Memory B cell (primary cell): ENCODE results near the gene STXBP1.
"Not testable (repeated sequence)": the region's sequence is repeated elsewhere in the genome, so short reads cannot be mapped to it uniquely, and the experiment has no call there.

ENCODE experiments used
- ATAC-seq: fragments of 150-1000 bp; cut with Tn5 transposase; 2 replicates; pipeline ENCODE4 v1.10.0; 2021; ENCODE audit warnings: low read depth, mild to moderate bottlenecking, moderate library complexity
- DNase-seq, 2 donors: peaks; one replicate each; pipeline ENCODE4 v3.0.0; 2022; ENCODE audit warnings: low spot score in 2 of 2
- H3K27ac Mint-ChIP-seq: one replicate; pipeline ENCODE4 v1.8.0; 2022; ENCODE audit warnings: mild to moderate bottlenecking, moderate library complexity, mixed read lengths
- H3K27me3 Mint-ChIP-seq: one replicate; pipeline ENCODE4 v1.8.0; 2022; ENCODE audit warnings: mixed read lengths
- H3K36me3 Mint-ChIP-seq: one replicate; pipeline ENCODE4 v1.8.0; 2022; ENCODE audit warnings: mild to moderate bottlenecking, mixed read lengths
- H3K4me1 Mint-ChIP-seq: one replicate; pipeline ENCODE4 v1.8.0; 2022; ENCODE audit warnings: mixed read lengths
- H3K4me3 Mint-ChIP-seq: one replicate; pipeline ENCODE4 v1.8.0; 2022; ENCODE audit warnings: mild to moderate bottlenecking, moderate library complexity, mixed read lengths
- H3K9me3 Mint-ChIP-seq: one replicate; pipeline ENCODE4 v1.8.0; 2022; ENCODE audit warnings: mixed read lengths

The STXBP1 gene

DNA sequence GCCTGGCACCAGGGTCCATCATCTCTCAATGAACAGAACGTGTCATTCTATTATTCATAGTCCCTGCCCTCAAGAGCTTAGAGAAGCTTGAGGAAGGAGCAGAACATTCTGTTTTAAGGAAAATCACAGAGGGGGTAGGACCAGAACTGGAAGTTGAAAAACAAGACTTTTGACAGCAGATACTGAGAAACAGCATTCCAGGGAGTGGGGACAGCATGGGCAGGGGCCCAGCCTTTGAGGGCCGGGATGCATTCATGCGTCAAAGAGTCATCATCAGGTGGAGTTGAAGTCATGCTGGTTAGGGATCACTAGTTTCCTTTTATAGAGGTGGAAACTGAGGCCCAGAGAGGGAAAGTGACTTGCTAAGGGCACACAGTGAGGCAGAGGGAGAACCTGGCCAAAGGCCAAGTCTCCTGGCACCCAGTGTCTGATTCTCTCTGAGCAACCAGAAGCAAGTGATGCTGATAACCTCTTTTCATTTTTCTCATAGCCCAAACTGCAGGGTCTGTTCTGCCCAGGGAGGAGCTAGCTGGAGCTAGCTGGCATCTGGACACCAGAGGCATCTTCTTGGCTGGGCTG is 41.5 kb upstream of the STXBP1 start:
- Mint-ChIP-seq H3K27ac (peak overlapping the region; percentile 74), H3K4me3 (no peak overlapping the region)

GRCh38 chr9:127571971-127572370 is 40.1 kb upstream of the STXBP1 start:
- H3K36me3 Mint-ChIP-seq: no peaks in the 10 kb centered on the region
- H3K27me3 Mint-ChIP-seq: peaks cover 3% of the 10 kb centered on the region
- no peak overlapping the region for H3K4me3 Mint-ChIP-seq
- DNase-seq (no peak), ATAC-seq (no peak)
- H3K9me3 Mint-ChIP-seq: no peaks in the 10 kb centered on the region
- H3K27ac Mint-ChIP-seq: no peak overlapping the region
- peaks cover 17% of the 10 kb centered on the region for H3K4me1 Mint-ChIP-seq

More for the DNA sequence above, 41.5 kb upstream of the STXBP1 start:
- no peak for ATAC-seq
- Mint-ChIP-seq H3K27me3 (no peaks in the 10 kb centered on the region), H3K9me3 (no peaks in the 10 kb centered on the region), H3K36me3 (no peaks in the 10 kb centered on the region), H3K4me1 (peaks cover 14% of the 10 kb centered on the region)
- no peak for DNase-seq

GRCh38 chr9:127572961-127573721 is 38.9 kb upstream of the STXBP1 start:
- no peak for DNase-seq
- H3K9me3 Mint-ChIP-seq: no peaks in the 10 kb centered on the region
- peaks cover 14% of the 10 kb centered on the region for H3K4me1 Mint-ChIP-seq
- H3K27me3 Mint-ChIP-seq: peaks cover 6% of the 10 kb centered on the region
- no peak overlapping the region for H3K27ac Mint-ChIP-seq
- no peaks in the 10 kb centered on the region for H3K36me3 Mint-ChIP-seq
- H3K4me3 Mint-ChIP-seq: no peak overlapping the region
- no peak for ATAC-seq

GRCh38 chr9:127574072-127574993 is 37.7 kb upstream of the STXBP1 start:
- H3K36me3 Mint-ChIP-seq: no peaks in the 10 kb centered on the region
- DNase-seq (no peak), ATAC-seq (no peak)
- H3K4me3 Mint-ChIP-seq: no peak overlapping the region
- peaks cover 14% of the 10 kb centered on the region for H3K4me1 Mint-ChIP-seq
- peaks cover 14% of the 10 kb centered on the region for H3K27me3 Mint-ChIP-seq
- no peaks in the 10 kb centered on the region for H3K9me3 Mint-ChIP-seq
- no peak overlapping the region for H3K27ac Mint-ChIP-seq

GRCh38 chr9:127575875-127576778 is 36.0 kb upstream of the STXBP1 start:
- Mint-ChIP-seq H3K27ac (no peak overlapping the region), H3K4me3 (no peak overlapping the region), H3K9me3 (no peaks in the 10 kb centered on the region), H3K4me1 (peaks cover 3% of the 10 kb centered on the region), H3K36me3 (no peaks in the 10 kb centered on the region), H3K27me3 (peaks cover 19% of the 10 kb centered on the region)
- no peak for ATAC-seq
- no peak for DNase-seq

DNA sequence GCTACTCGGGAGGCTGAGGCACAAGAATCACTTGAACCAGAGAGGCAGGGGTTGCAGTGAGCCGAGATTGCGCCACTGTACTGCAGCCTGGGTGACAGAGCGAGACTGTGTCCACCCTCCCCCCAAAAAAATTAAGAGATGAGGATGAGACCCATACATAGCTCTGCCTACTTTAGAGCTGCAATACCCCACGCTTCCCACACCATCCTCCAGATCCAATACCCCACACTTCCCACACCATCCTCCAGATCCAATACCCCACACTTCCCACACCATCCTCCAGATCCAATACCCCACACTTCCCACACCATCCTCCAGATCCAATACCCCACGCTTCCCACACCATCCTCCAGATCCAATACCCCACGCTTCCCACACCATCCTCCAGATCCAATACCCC is 34.9 kb upstream of the STXBP1 start:
- not testable (repeated sequence) for H3K4me1 Mint-ChIP-seq, DNase-seq, H3K4me3 Mint-ChIP-seq, H3K27ac Mint-ChIP-seq, H3K9me3 Mint-ChIP-seq, H3K36me3 Mint-ChIP-seq, ATAC-seq
- peaks cover 22% of the 10 kb centered on the region for H3K27me3 Mint-ChIP-seq

DNA sequence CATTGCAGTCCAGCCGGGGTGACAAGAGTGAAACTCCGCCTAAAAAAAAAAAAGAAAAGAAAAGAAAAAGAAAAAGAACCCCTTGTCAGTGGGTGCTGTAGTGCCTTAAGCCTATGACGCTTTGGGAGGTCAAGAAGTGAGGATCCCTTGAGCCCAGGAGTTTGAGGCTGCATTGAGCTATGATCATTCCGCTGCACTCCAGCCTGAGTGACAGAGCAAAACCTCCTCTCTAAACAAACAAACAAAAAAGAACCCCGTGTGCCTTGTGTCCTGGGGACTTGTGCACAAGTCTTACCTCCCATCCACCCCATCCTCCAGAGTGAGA is 33.5 kb upstream of the STXBP1 start:
- ATAC-seq: no peak
- Mint-ChIP-seq H3K4me3 (no peak overlapping the region), H3K4me1 (peaks cover 3% of the 10 kb centered on the region), H3K27me3 (peaks cover 23% of the 10 kb centered on the region), H3K36me3 (no peaks in the 10 kb centered on the region), H3K9me3 (no peaks in the 10 kb centered on the region), H3K27ac (no peak overlapping the region)
- no peak for DNase-seq

DNA sequence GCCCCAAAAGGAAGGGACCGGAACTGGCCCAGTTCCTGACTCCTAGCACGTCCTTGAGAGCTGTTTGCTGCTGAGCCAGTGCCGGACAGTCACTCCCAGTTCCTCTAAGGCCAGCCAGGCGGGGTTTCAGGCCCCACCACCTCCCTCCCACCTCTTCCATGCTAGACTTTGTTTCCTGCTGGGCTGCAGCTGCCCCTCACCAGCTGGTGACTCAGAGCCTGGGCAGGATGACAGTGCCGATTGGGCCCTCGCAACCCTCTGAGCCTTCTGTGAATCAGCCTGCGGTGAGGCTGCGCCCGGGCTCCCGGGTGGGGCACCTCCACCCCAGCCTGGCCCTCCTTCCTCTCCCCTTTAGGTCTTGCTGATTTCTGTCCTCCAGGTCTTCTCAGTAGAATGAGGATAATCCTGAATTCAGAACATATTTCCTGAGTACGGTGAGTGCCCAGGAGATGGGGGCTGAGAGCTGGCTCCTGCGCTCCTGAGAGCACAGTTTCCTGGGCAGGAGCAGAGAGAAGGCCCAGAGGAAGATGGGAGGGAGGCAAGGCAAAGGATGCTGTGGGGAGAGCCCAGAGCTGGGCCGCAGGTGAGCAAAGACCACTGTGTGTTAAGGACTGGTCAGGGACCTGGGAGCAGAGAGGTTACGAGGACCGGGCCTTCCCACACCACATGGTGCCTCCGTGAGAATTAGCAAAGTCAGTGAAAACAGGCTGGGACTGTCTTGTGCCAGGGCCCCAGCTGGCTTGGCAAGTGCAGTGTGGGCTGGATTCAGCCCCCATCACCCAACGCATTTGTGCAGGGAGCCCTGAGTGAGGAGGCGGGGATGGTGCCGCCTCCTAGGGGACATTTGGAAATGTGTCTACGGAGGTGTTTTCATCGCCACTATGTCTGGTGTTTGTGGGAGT is 32.9 kb upstream of the STXBP1 start:
- no peaks in the 10 kb centered on the region for H3K36me3 Mint-ChIP-seq
- peaks cover 3% of the 10 kb centered on the region for H3K4me1 Mint-ChIP-seq
- peaks cover 25% of the 10 kb centered on the region for H3K27me3 Mint-ChIP-seq
- H3K4me3 Mint-ChIP-seq: no peak overlapping the region
- H3K27ac Mint-ChIP-seq: no peak overlapping the region
- DNase-seq (no peak), ATAC-seq (no peak)
- no peaks in the 10 kb centered on the region for H3K9me3 Mint-ChIP-seq

DNA sequence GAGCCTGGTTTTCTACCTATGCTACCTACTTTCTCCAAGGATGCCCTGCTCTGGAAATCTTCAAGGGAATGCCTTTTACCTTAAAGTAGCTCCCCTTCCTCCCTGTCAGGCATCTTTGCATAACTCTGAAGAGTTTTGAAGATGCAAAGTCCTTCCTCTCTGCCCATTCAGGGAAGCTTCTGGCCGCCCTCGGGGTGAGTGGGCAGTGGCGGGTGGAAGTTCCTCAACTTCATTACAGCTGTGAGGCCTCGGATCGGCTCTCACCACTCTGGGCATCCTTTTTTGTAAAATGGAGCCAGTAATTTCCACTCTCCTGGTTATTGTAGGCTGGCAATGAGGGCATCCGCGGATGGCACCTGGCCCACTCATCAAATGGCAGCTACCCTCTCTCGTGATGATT is 31.7 kb upstream of the STXBP1 start:
- ATAC-seq (no peak), DNase-seq (no peak)
- Mint-ChIP-seq H3K36me3 (no peaks in the 10 kb centered on the region), H3K4me1 (peaks cover 3% of the 10 kb centered on the region), H3K9me3 (no peaks in the 10 kb centered on the region), H3K27ac (no peak overlapping the region), H3K27me3 (peaks cover 25% of the 10 kb centered on the region), H3K4me3 (no peak overlapping the region)

GRCh38 chr9:127580879-127581475 is 31.1 kb upstream of the STXBP1 start:
- DNase-seq (no peak), ATAC-seq (no peak)
- Mint-ChIP-seq H3K36me3 (no peaks in the 10 kb centered on the region), H3K27me3 (peaks cover 25% of the 10 kb centered on the region), H3K4me3 (no peak overlapping the region), H3K9me3 (no peaks in the 10 kb centered on the region), H3K27ac (no peak overlapping the region), H3K4me1 (peaks cover under 1% of the 10 kb centered on the region)

GRCh38 chr9:127584474-127584805 is 27.6 kb upstream of the STXBP1 start:
- DNase-seq, H3K4me3 Mint-ChIP-seq, H3K27ac Mint-ChIP-seq, ATAC-seq, H3K36me3 Mint-ChIP-seq, H3K4me1 Mint-ChIP-seq, H3K9me3 Mint-ChIP-seq: not testable (repeated sequence)
- peaks cover 13% of the 10 kb centered on the region for H3K27me3 Mint-ChIP-seq

DNA sequence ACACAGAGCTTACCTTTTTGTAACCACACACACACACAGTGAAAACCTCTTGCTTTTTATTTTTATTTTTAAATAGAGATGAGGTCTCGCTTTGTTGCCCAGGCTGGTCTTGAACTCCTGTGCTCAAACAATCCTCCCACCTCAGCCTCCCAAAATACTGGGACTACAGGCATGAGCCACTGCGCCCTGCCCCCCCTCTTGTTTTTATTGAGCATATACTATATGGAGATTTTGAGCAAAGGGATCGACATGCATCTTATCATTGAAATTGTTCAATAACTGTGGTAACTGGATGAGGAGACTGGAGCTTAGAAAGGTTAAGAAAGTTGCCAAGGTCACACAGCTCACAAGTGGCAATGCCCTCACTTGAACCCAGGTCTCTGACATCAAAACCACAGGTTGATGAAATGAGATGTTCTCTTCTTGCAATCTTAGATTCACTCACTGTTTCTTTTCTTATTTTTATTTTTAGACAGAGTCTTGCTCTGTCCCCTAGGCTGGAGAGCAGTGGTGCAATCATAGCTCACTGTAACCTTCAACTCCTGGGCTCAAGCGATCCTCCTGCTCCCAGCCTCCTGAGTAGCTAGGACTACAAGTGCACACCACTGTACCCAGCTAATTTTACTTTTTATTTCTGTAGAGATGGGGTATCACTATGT is 26.8 kb upstream of the STXBP1 start:
- Mint-ChIP-seq H3K9me3 (no peaks in the 10 kb centered on the region), H3K36me3 (no peaks in the 10 kb centered on the region), H3K4me3 (no peak overlapping the region), H3K27ac (no peak overlapping the region), H3K4me1 (peaks cover 2% of the 10 kb centered on the region), H3K27me3 (peaks cover 15% of the 10 kb centered on the region)
- DNase-seq (no peak), ATAC-seq (no peak)
